Fibroblast of pulmonary artery (primary cell): Measurements from ENCODE around the gene ENKUR.

Source experiments
- DNase-seq: peaks from one replicate; pipeline ENCODE4 v3.0.0-alpha.2; 2010; ENCODE audit warnings: low read depth
- H3K4me3 ChIP-seq: replicated peaks from 2 replicates; pipeline ENCODE4 v1.5.1; 2011; ENCODE audit warnings: low read depth, mild to moderate bottlenecking, control low read depth, low read length, moderate library complexity
- CTCF ChIP-seq: IDR thresholded peaks from 2 replicates; pipeline ENCODE4 v1.5.1; 2011; ENCODE audit warnings: mild to moderate bottlenecking, control low read depth, low read length, inconsistent platforms; ENCODE audit errors: missing control alignments

The ENKUR gene

DNA sequence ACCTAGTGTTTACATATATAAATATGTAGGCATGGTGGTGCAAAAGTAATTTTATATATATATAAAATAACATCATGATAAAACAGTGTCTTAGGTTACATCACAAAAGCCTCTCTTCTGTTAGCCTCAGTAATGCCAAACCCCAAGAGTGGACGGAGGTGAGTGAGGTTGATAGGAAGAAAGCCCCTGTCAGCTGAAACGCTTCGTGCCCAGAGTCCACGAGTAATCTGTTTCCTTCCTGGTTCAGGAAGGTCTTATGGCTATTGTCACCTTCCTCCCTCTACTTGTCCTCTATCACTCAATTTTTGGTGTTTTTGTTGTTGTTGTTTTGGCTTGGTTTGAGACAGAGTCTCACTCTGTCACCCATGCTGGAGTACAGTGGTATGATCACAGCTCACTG is 41.9 kb upstream of the ENKUR start:
- no peak overlapping the region for H3K4me3 ChIP-seq
- no peak for DNase-seq
- no peak for TF ChIP-seq CTCF

GRCh38 chr10:25056726-25057125 is 40.8 kb upstream of the ENKUR start:
- TF ChIP-seq CTCF = no peak
- H3K4me3 ChIP-seq = no peak overlapping the region
- DNase-seq = no peak

DNA sequence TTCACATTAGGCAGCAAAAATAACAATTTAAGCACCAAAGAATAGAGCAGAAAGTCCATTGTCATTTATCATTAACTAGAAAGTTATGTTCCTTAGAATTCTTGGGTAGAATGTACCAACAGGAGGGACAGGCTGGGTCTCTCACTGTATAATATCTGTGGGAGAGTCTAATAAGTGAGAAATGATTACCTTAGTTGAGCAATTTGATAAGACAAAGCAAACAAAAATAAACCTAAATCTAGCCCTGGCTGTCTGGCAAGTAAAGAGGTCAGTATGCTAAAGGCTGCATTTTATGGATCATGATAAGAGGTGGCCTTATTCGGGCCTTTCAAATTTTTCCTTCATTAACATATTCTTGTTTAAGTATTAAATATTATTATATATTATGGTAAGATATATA is 36.1 kb upstream of the ENKUR start:
- TF ChIP-seq CTCF = no peak
- no peak overlapping the region for H3K4me3 ChIP-seq
- no peak for DNase-seq

GRCh38 chr10:25050402-25050801 is 34.4 kb upstream of the ENKUR start:
- TF ChIP-seq CTCF = no peak
- no peak overlapping the region for H3K4me3 ChIP-seq
- DNase-seq = no peak

DNA sequence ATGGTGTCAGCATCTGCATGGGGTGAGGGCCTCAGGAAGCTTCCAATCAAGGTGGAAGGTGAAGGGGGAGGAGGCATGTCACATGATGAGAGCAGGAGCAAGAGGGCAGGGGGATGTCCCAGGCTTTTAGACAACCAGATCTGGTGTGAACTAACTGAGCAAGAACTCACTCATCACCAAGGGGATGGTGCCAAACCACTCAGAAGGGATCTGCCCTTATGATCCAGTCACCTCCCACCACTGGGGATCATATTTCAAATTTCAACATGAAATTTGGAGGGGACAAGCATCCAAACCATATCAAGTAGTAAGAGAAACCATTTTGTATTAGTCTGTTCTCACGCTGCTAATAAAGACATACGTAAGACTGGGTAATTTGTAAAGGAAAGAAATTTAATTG is 34.0 kb upstream of the ENKUR start:
- TF ChIP-seq CTCF = no peak
- peak; percentile 16 for DNase-seq
- no peak overlapping the region for H3K4me3 ChIP-seq

GRCh38 chr10:25048450-25048849 is 32.5 kb upstream of the ENKUR start:
- no peak overlapping the region for H3K4me3 ChIP-seq
- no peak for TF ChIP-seq CTCF
- DNase-seq = no peak

DNA sequence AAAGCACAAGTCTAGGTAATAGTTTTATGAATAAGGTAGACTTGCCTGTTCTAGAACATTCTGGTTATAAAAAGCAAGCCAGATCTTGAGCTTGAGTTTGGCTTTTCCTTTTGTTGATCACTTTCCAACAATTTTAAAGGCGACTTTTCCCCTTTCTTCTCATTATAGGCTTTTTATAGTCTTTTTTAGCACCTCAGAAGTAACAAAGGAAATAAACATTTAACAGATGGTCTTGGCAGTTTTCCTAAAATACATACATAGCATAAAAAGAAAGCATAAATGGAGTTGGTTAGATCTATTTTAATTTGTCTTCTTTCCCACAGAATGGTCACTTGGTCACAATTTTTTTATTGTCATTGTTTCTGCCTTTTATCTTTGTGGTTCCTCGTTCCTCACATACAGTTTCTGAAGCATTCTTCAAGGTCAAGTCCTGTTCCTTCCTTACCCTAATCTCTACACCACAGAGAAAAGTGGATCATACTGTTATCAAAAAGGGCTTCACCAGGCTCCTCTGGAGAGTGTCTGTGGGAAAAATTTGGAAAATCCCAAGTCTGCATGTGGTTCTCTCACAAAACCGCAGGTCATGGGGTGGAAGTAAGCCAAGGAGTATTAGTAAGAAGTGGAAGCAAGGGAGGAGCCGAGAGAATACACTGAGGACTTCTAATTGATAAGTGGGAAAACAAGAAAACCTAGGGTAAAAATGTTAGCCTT is 31.8 kb upstream of the ENKUR start:
- no peak for TF ChIP-seq CTCF

More for the DNA sequence above, 31.8 kb upstream of the ENKUR start:
- DNase-seq = peak; percentile 88
- no peak overlapping the region for H3K4me3 ChIP-seq
